Breast epithelium (tissue), 3 donors: Measurements from ENCODE around the gene TMED4.

Source experiments
- POLR2A ChIP-seq: fragments of 450-650 bp; IDR thresholded peaks from one replicate; pipeline ENCODE4 v1.6.1; 2016; ENCODE audit warnings: antibody characterized with exemption, mild to moderate bottlenecking, moderate library complexity
- POLR2AphosphoS5 ChIP-seq, 3 donors: sonication (generic); formaldehyde crosslinking; IDR thresholded peaks; one replicate each; pipeline ENCODE4 v1.6.1; 2017; ENCODE audit warnings: antibody characterized with exemption in 3 of 3
- TF ChIP-seq, protein P1 (sequence below), 3 donors: fragments of 450-650 bp; IDR thresholded peaks; one replicate each; pipeline ENCODE4 v1.5.1; 2016 to 2017; ENCODE audit warnings: antibody characterized with exemption in 3 of 3, mild to moderate bottlenecking in 3 of 3, moderate library complexity in 3 of 3

DNA sequence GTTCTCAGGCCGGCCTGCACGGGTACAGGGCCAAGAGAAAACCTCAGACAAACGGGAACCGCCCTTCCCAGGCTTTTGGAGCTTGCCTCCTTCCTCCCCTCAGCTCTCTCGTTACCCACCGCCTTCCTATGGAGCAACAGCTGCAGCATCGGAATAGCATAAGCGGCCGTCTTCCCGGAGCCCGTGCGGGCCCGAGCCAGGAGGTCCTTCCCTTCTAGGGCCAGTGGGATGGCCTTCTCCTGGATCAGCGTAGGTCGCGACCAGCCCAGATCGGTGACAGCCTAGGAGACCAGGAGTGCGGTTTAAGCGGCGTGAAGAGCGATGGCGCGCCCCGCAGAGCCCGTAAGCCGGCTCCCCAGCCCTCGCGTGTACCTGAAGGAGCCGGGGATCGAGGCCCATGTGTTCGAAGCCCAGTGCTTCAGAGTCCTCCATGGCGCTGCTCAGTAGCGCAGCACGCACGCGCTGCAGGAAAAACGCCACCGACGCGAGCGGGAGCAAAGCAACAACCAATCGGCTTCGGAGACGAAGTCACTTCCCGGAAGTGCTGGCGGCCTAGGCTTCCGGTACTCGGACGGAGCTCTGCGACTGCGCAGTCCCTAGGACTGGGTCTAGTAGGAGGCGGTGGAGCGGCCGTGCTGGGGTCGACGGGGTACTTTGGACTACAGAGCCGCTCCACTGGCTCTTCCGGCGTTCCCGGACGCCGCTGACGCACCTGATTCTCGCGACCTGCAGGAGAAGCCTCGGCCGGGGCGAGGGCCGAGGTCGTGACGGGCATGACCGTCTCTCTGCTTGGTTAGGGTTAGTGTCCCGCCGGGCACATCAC is 8.4 kb downstream of the TMED4 start, which contains the start of gene DDX56:
- TF ChIP-seq, protein P1, sequence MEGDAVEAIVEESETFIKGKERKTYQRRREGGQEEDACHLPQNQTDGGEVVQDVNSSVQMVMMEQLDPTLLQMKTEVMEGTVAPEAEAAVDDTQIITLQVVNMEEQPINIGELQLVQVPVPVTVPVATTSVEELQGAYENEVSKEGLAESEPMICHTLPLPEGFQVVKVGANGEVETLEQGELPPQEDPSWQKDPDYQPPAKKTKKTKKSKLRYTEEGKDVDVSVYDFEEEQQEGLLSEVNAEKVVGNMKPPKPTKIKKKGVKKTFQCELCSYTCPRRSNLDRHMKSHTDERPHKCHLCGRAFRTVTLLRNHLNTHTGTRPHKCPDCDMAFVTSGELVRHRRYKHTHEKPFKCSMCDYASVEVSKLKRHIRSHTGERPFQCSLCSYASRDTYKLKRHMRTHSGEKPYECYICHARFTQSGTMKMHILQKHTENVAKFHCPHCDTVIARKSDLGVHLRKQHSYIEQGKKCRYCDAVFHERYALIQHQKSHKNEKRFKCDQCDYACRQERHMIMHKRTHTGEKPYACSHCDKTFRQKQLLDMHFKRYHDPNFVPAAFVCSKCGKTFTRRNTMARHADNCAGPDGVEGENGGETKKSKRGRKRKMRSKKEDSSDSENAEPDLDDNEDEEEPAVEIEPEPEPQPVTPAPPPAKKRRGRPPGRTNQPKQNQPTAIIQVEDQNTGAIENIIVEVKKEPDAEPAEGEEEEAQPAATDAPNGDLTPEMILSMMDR (IDR thresholded peaks at IDR 0.05) = no peak
- TF ChIP-seq POLR2A (peak; percentile 82), POLR2AphosphoS5 (IDR thresholded peaks at IDR 0.05) (peak; percentile 89 to 94 (median 90))
